Fibroblast of lung (primary cell): ENCODE results near the gene C1orf116. TPM values are rescaled to one million over a fixed set of nuclear protein-coding genes. Genes with fewer than 3 reads are reported as not detected.

Source experiments
- DNase-seq, 2 donors: peaks; one replicate each; pipeline versions ENCODE4 v3.0.0 to v3.0.0-alpha.2; 2010; ENCODE audit warnings: low read depth in 2 of 2
- H2AFZ ChIP-seq: 2 replicates; pipeline ENCODE4 v1.5.1; 2012; ENCODE audit warnings: low read length, control low read depth, inconsistent platforms
- H3K27ac ChIP-seq: 2 replicates; pipeline ENCODE4 v1.5.1; 2011; ENCODE audit warnings: low read length, control low read depth; ENCODE audit not compliant: insufficient read depth
- H3K27me3 ChIP-seq: 2 replicates; pipeline ENCODE4 v1.5.1; 2011; ENCODE audit warnings: mild to moderate bottlenecking, low read length; ENCODE audit not compliant: control insufficient read depth, insufficient read depth
- H3K36me3 ChIP-seq: 2 replicates; pipeline ENCODE4 v1.5.1; 2011; ENCODE audit warnings: low read length; ENCODE audit not compliant: control insufficient read depth, insufficient read depth
- H3K4me1 ChIP-seq: 2 replicates; pipeline ENCODE4 v1.5.1; 2011; ENCODE audit warnings: low read length; ENCODE audit not compliant: control insufficient read depth, insufficient read depth; ENCODE audit errors: extremely low read depth
- H3K4me2 ChIP-seq: 2 replicates; pipeline ENCODE4 v1.5.1; 2011; ENCODE audit warnings: low read length, control low read depth; ENCODE audit not compliant: insufficient read depth; ENCODE audit errors: extremely low read depth
- H3K4me3 ChIP-seq, 4 experiments: fragments of 200-600 bp in 1 of 4; sonication (generic) in 1 of 4; replicated peaks in 1 of 4; 2 replicates each; pipeline ENCODE4 v1.5.1; 2011 to 2016; ENCODE audit warnings: low read length in 4 of 4, low read depth in 3 of 4, mild to moderate bottlenecking in 3 of 4, control low read depth in 2 of 4, inconsistent platforms in 1 of 4, mixed read lengths in 1 of 4; ENCODE audit not compliant: insufficient read depth in 1 of 4; ENCODE audit errors: control extremely low read depth in 1 of 4
- H3K79me2 ChIP-seq: 2 replicates; pipeline ENCODE4 v1.5.1; 2012; ENCODE audit warnings: mild to moderate bottlenecking, low read length, inconsistent platforms; ENCODE audit not compliant: control insufficient read depth, insufficient read depth
- H3K9ac ChIP-seq: 2 replicates; pipeline ENCODE4 v1.5.1; 2011; ENCODE audit warnings: mild to moderate bottlenecking, low read length, control low read depth; ENCODE audit not compliant: insufficient read depth
- H3K9me3 ChIP-seq: 2 replicates; pipeline ENCODE4 v1.5.1; 2012; ENCODE audit warnings: low read depth, low read length; ENCODE audit not compliant: control insufficient read depth, insufficient read depth
- H4K20me1 ChIP-seq: 2 replicates; pipeline ENCODE4 v1.5.1; 2011; ENCODE audit warnings: low read length; ENCODE audit not compliant: control insufficient read depth, insufficient read depth; ENCODE audit errors: extremely low read depth
- EZH2 ChIP-seq: IDR thresholded peaks from 2 replicates; pipeline ENCODE4 v1.5.1; 2012; ENCODE audit warnings: low read length, control low read depth, mild to moderate bottlenecking; ENCODE audit errors: missing control alignments
- polyA plus RNA-seq, 2 donors: library from polyadenylated mRNA; depleted of rRNA in 1 of 2; stranded (reverse) in 1 of 2; unstranded in 1 of 2; fragments of >200 nt; gene quantifications; 2 replicates each; pipeline ENCODE4 v1.2.1, GENCODE V29; 2011 to 2012; ENCODE audit warnings: missing spikeins in 1 of 2
- total RNA-seq: library from RNA; depleted of rRNA; stranded (reverse); fragments of >200 nt; gene quantifications from 2 replicates; pipeline ENCODE4 v1.2.1, GENCODE V29; 2014
- TF ChIP-seq, protein P1 (sequence below), 2 donors: IDR thresholded peaks in 1 of 2; conservative IDR thresholded peaks in 1 of 2; 1 replicate in 1 of 2; 2 replicates in 1 of 2; pipeline ENCODE4 v1.5.1; 2011 to 2012; ENCODE audit warnings: low read length in 2 of 2, control low read depth in 1 of 2, inconsistent platforms in 1 of 2, low read depth in 1 of 2, mild to moderate bottlenecking in 1 of 2

Gene C1orf116
- total and polyA plus RNA-seq, 2 donors (not counting 1 experiment from before 2014, with no cell fraction given) = 0.06 TPM; not detected in 1

DNA sequence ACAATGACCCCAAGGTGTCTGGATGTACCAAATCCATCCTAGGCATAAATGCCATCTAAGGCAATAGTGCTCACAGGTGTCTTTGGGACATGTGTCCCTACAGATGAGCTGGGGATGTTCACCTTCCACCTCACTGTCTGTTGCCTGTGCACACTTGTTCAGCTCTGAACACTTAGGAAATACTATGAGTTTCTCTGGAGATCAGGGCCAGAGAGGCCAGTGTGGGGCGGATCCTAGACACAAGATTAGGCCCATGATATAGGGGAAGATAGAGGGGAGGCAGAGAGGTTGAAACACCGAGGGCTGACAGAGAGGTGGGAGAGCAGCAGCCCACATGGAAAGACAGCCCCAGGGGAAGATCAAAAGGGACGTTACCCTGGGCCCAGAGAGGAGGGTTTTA lies 25.6 kb downstream of the C1orf116 start:
- Histone ChIP-seq H3K4me3 (no peak overlapping the region), H3K27ac (no peak overlapping the region), H3K9ac (no peak overlapping the region)

DNA sequence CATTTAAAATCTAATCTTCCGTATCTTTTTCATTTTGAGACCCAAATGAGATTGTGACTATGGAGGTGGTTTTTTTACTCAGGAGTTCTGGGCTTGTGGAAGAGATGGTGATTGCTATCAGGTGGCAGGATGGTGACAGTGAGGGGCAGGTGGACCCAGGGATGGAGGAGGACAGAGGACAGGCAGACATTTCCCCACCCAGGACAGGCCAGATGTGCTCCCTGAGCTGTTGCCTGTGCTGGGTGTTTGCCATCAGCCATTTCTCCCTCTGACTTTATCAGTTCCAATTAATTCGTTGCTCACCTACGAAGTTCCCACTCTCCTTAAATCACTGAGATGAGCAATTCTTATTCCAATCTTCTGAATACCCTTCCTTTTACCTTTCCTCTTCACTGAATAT lies 26.5 kb downstream of the C1orf116 start:
- H3K4me1 ChIP-seq = no peaks in the 10 kb centered on the region
- no peaks in the 10 kb centered on the region for H3K36me3 ChIP-seq
- no peaks in the 10 kb centered on the region for H4K20me1 ChIP-seq
- H3K9me3 ChIP-seq = no peaks in the 10 kb centered on the region
- no peak overlapping the region for H2AFZ ChIP-seq
- TF ChIP-seq EZH2 = no peak
- TF ChIP-seq, protein P1, sequence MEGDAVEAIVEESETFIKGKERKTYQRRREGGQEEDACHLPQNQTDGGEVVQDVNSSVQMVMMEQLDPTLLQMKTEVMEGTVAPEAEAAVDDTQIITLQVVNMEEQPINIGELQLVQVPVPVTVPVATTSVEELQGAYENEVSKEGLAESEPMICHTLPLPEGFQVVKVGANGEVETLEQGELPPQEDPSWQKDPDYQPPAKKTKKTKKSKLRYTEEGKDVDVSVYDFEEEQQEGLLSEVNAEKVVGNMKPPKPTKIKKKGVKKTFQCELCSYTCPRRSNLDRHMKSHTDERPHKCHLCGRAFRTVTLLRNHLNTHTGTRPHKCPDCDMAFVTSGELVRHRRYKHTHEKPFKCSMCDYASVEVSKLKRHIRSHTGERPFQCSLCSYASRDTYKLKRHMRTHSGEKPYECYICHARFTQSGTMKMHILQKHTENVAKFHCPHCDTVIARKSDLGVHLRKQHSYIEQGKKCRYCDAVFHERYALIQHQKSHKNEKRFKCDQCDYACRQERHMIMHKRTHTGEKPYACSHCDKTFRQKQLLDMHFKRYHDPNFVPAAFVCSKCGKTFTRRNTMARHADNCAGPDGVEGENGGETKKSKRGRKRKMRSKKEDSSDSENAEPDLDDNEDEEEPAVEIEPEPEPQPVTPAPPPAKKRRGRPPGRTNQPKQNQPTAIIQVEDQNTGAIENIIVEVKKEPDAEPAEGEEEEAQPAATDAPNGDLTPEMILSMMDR (conservative IDR thresholded peaks at IDR 0.05 in 1 of 2, IDR thresholded peaks at IDR 0.05 in 1 of 2; ENCODE audit: low read depth in 1 of 2, low read length in 2 of 2) = no peak
- H3K27me3 ChIP-seq = no peaks in the 10 kb centered on the region
- no peak overlapping the region for H3K4me3 ChIP-seq
- H3K9ac ChIP-seq = no peak overlapping the region
- H3K79me2 ChIP-seq = no peaks in the 10 kb centered on the region
- no peak overlapping the region for H3K27ac ChIP-seq
- H3K4me2 ChIP-seq = no peak overlapping the region
- no peak for DNase-seq

More for the DNA sequence above, 25.6 kb downstream of the C1orf116 start:
- Histone ChIP-seq H3K4me2 (peak overlapping the region; percentile 26), H2AFZ (no peak overlapping the region), H4K20me1 (no peaks in the 10 kb centered on the region), H3K9me3 (no peaks in the 10 kb centered on the region), H3K4me1 (no peaks in the 10 kb centered on the region), H3K27me3 (no peaks in the 10 kb centered on the region), H3K79me2 (no peaks in the 10 kb centered on the region), H3K36me3 (no peaks in the 10 kb centered on the region)
- DNase-seq = no peak
- TF ChIP-seq, protein P1 (conservative IDR thresholded peaks at IDR 0.05 in 1 of 2, IDR thresholded peaks at IDR 0.05 in 1 of 2; ENCODE audit: low read depth in 1 of 2, low read length in 2 of 2) = no peak
- TF ChIP-seq EZH2 = no peak

DNA sequence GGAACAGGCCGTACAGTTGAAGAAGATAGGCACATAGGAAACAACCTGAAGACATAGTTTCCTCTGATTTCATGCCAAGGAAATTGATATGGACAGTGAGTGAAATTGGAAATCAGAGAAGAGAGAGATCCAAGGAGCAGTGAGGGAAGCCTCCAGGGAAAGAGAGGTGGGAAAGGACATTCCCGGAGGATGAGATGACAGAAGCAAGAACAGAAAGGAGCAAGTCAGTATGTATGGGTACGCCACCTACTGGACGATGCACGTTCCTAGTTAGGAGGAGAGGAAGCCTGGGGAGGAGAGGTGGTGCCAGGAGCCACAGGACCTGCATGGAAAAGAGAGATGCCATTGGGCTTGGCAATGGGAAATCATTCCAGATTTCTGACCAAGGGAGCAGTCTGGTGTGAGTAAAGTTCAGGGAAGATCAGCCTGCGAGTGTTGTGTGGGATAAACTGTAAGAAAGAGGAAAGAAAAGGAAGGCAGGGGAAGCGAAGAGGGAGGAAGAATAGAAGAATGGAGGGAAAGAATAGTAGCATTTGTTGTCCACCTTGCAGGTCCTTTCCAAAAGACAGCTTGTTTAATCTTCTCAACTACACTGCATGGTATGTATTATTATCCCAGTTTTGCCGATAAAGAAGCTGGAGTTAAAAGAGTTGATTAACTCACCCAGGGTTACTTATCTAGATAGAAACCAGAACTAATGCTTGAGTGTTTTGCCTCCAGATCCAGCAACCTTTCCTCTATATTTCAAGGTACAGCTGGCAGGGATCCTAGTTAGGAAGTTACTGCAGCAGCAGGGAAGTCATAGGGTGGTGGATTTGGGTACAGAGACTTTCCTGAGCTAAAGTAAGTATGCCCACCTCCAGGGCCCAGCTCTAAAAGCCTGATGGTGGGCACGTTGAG lies 27.4 kb downstream of the C1orf116 start:
- peak; percentile 63 to 80 for DNase-seq
- H3K27me3 ChIP-seq = no peaks in the 10 kb centered on the region
- H3K4me3 ChIP-seq = no peak overlapping the region
- H3K9me3 ChIP-seq = no peaks in the 10 kb centered on the region
- H3K36me3 ChIP-seq = no peaks in the 10 kb centered on the region
- TF ChIP-seq EZH2 = no peak
- TF ChIP-seq, protein P1 (conservative IDR thresholded peaks at IDR 0.05 in 1 of 2, IDR thresholded peaks at IDR 0.05 in 1 of 2; ENCODE audit: low read depth in 1 of 2, low read length in 2 of 2) = peak; percentile 75 to 85
- H3K4me2 ChIP-seq = no peak overlapping the region
- H4K20me1 ChIP-seq = no peaks in the 10 kb centered on the region
- H3K4me1 ChIP-seq = no peaks in the 10 kb centered on the region
- H3K9ac ChIP-seq = no peak overlapping the region
- H3K27ac ChIP-seq = no peak overlapping the region
- no peak overlapping the region for H2AFZ ChIP-seq
- H3K79me2 ChIP-seq = no peaks in the 10 kb centered on the region
